ENCODE measurements around the gene OTX2.

- TF ChIP-seq POLR2A (IDR thresholded peaks at IDR 0.05): no peak
- no peak for TF ChIP-seq CTCF (IDR thresholded peaks at IDR 0.05)
These were observed 10.9 kb upstream of the OTX2 start for GRCh38 chr14:56821177-56821576.

Measured in adrenal gland (tissue), 5 donors.